Hindlimb muscle (tissue), 1 donor: ENCODE results near the gene NPTXR. TPM values are rescaled to one million over a fixed set of nuclear protein-coding genes. Genes with fewer than 3 reads are reported as not detected.
"Not testable (repeated sequence)": the region's sequence is repeated elsewhere in the genome, so short reads cannot be mapped to it uniquely, and the experiment has no call there.

Source experiments
- DNase-seq: peaks from one replicate; pipeline ENCODE4 v3.0.0-alpha.2; 2013
- polyA plus RNA-seq: library from polyadenylated mRNA; unstranded; fragments of 120-200 nt; gene quantifications from one replicate; pipeline ENCODE4 v1.2.1, GENCODE V29; 2013; ENCODE audit not compliant: insufficient read length

The NPTXR gene
- polyA plus RNA-seq, 1 donor: 4.1 TPM

- DNase-seq: no peak
These were observed 24.5 kb upstream of the NPTXR start for GRCh38 chr22:38868286-38868721.

- DNase-seq: no peak
These were observed 23.9 kb upstream of the NPTXR start for GRCh38 chr22:38867471-38868285.

GRCh38 chr22:38867124-38867455 is 23.3 kb upstream of the NPTXR start:
- no peak for DNase-seq

- DNase-seq: no peak
These were observed 22.7 kb upstream of the NPTXR start for GRCh38 chr22:38866399-38867123.

- no peak for DNase-seq
These were observed 22.2 kb upstream of the NPTXR start for GRCh38 chr22:38866024-38866398.

- no peak for DNase-seq
These were observed 21.6 kb upstream of the NPTXR start for GRCh38 chr22:38865201-38866023.

GRCh38 chr22:38864361-38865191 is 20.7 kb upstream of the NPTXR start:
- DNase-seq: no peak

- no peak for DNase-seq
These were observed 19.8 kb upstream of the NPTXR start for GRCh38 chr22:38863531-38864131.

GRCh38 chr22:38862375-38863329 is 18.8 kb upstream of the NPTXR start:
- DNase-seq: no peak

- no peak for DNase-seq
These were observed 18.1 kb upstream of the NPTXR start for GRCh38 chr22:38861927-38862326.

GRCh38 chr22:38861170-38861876 is 17.5 kb upstream of the NPTXR start:
- no peak for DNase-seq

GRCh38 chr22:38860283-38861169 is 16.7 kb upstream of the NPTXR start:
- DNase-seq: no peak

- DNase-seq: no peak
These were observed 15.9 kb upstream of the NPTXR start for GRCh38 chr22:38859581-38860282.

- no peak for DNase-seq
These were observed 14.7 kb upstream of the NPTXR start for GRCh38 chr22:38858492-38858891.

GRCh38 chr22:38854476-38854875 is 10.6 kb upstream of the NPTXR start:
- DNase-seq: not testable (repeated sequence)

GRCh38 chr22:38853883-38854282 is 10.1 kb upstream of the NPTXR start:
- DNase-seq: not testable (repeated sequence)

GRCh38 chr22:38853196-38853651 is 9.4 kb upstream of the NPTXR start:
- no peak for DNase-seq

GRCh38 chr22:38852522-38852921 is 8.7 kb upstream of the NPTXR start:
- no peak for DNase-seq
